Uterus (tissue), 4 donors: Measurements from ENCODE around the gene KIAA1549. TPM values are rescaled to one million over a fixed set of nuclear protein-coding genes. Genes with fewer than 3 reads are reported as not detected.

Source experiments
- DNase-seq, 2 donors: peaks; one replicate each; pipeline ENCODE4 v3.0.0-alpha.2; 2019 to 2020
- H3K27ac ChIP-seq, 2 donors: fragments of 200-600 bp; sonication (generic); 1 replicate in 1 of 2; 2 replicates in 1 of 2; pipeline ENCODE4 v1.5.1; 2016 to 2018
- H3K27me3 ChIP-seq, 2 donors: fragments of 200-600 bp; sonication (generic); one replicate each; pipeline ENCODE4 v1.5.1; 2018 to 2019; ENCODE audit warnings: control low read depth in 1 of 2
- H3K36me3 ChIP-seq, 2 donors: fragments of 200-600 bp; sonication (generic); one replicate each; pipeline ENCODE4 v1.5.1; 2019; ENCODE audit warnings: control low read depth in 1 of 2
- H3K4me1 ChIP-seq, 2 donors: fragments of 200-600 bp; sonication (generic); one replicate each; pipeline ENCODE4 v1.5.1; 2018 to 2019; ENCODE audit warnings: control low read depth in 1 of 2
- H3K4me3 ChIP-seq, 2 donors: fragments of 200-600 bp; sonication (generic); 1 replicate in 1 of 2; 2 replicates in 1 of 2; pipeline ENCODE4 v1.5.1; 2018 to 2019; ENCODE audit warnings: mild to moderate bottlenecking in 1 of 2
- H3K9me3 ChIP-seq, 2 donors: fragments of 200-600 bp; sonication (generic); one replicate each; pipeline ENCODE4 v1.5.1; 2019; ENCODE audit warnings: control low read depth in 1 of 2
- CTCF ChIP-seq, 4 experiments: fragments of 200-600 bp in 2 of 4; fragments of 450-650 bp in 2 of 4; sonication (generic) in 2 of 4; IDR thresholded peaks; one replicate each; pipeline ENCODE4 v1.5.1; 2016 to 2019; ENCODE audit warnings: antibody characterized with exemption in 4 of 4, mild to moderate bottlenecking in 2 of 4, moderate library complexity in 1 of 4
- POLR2A ChIP-seq, 2 donors: fragments of 450-650 bp; IDR thresholded peaks; one replicate each; pipeline ENCODE4 v1.6.1; 2016; ENCODE audit warnings: antibody characterized with exemption in 2 of 2, mild to moderate bottlenecking in 1 of 2, moderate library complexity in 1 of 2
- intact Hi-C: fragments of 100-400 bp; cut with DNase I; formaldehyde crosslinking; loops from one replicate; pipeline ENCODE4 v1.15.1; 2023; ENCODE audit warnings: low total_unique reads
- total RNA-seq, 4 donors: library from RNA; depleted of rRNA in 3 of 4; stranded (reverse); fragments of >200 nt in 3 of 4; gene quantifications; one replicate each; pipeline versions ENCODE4 v1.1.0 to v1.2.4, GENCODE V29; 2014 to 2023
- donor health status: DM: yes; HTN: yes; CAD: no.

Gene KIAA1549
- total RNA-seq, 4 donors from 2014 or later, result 1.2 to 8.6 (median 3.8) TPM

- intact Hi-C loops, result no loop called here
- Histone ChIP-seq H3K9me3 (no peaks in the 10 kb centered on the region), H3K27ac (peak overlapping the region in 1 of 2 donors; percentile 26), H3K4me3 (no peak overlapping the region), H3K36me3 (no peaks in the 10 kb centered on the region), H3K27me3 (no peaks in the 10 kb centered on the region), H3K4me1 (peaks cover 0 to 5% of the 10 kb centered on the region in 2 donors)
- TF ChIP-seq CTCF (IDR thresholded peaks at IDR 0.05) (no peak), POLR2A (IDR thresholded peaks at IDR 0.05) (no peak)
- DNase-seq, result no peak
Observed at GRCh38 chr7:138934367-138934766, 46.8 kb downstream of the KIAA1549 start.

GRCh38 chr7:138932870-138933269 is 48.3 kb downstream of the KIAA1549 start:
- Histone ChIP-seq H3K27me3 (no peaks in the 10 kb centered on the region), H3K4me3 (no peak overlapping the region), H3K27ac (no peak overlapping the region), H3K36me3 (no peaks in the 10 kb centered on the region), H3K4me1 (peaks cover 0 to 5% of the 10 kb centered on the region in 2 donors), H3K9me3 (no peaks in the 10 kb centered on the region)
- TF ChIP-seq POLR2A (IDR thresholded peaks at IDR 0.05) (no peak), CTCF (IDR thresholded peaks at IDR 0.05) (no peak)
- DNase-seq, result no peak
- intact Hi-C loops, result no loop called here

- no peak for DNase-seq
- Histone ChIP-seq H3K36me3 (no peaks in the 10 kb centered on the region), H3K27ac (no peak overlapping the region), H3K9me3 (no peaks in the 10 kb centered on the region), H3K4me3 (no peak overlapping the region), H3K4me1 (peaks cover 0 to 5% of the 10 kb centered on the region in 2 donors), H3K27me3 (no peaks in the 10 kb centered on the region)
- TF ChIP-seq CTCF (IDR thresholded peaks at IDR 0.05) (no peak), POLR2A (IDR thresholded peaks at IDR 0.05) (no peak)
- intact Hi-C loops, result no loop called here
Observed at GRCh38 chr7:138932427-138932826, 48.8 kb downstream of the KIAA1549 start.

- H3K27ac ChIP-seq, result no peak overlapping the region
Observed at GRCh38 chr7:138929969-138930368, 51.2 kb downstream of the KIAA1549 start.

GRCh38 chr7:138926241-138926612 is 55.0 kb downstream of the KIAA1549 start:
- no peaks in the 10 kb centered on the region for H3K4me1 ChIP-seq
- TF ChIP-seq POLR2A (IDR thresholded peaks at IDR 0.05) (no peak), CTCF (IDR thresholded peaks at IDR 0.05) (no peak)
- no peaks in the 10 kb centered on the region for H3K9me3 ChIP-seq
- H3K4me3 ChIP-seq, result no peak overlapping the region
- H3K27ac ChIP-seq, result no peak overlapping the region
- no peaks in the 10 kb centered on the region for H3K27me3 ChIP-seq
- H3K36me3 ChIP-seq, result no peaks in the 10 kb centered on the region
- intact Hi-C loops, result no loop called here
- DNase-seq, result no peak

More at GRCh38 chr7:138929969-138930368, 51.2 kb downstream of the KIAA1549 start:
- no peaks in the 10 kb centered on the region for H3K27me3 ChIP-seq
- H3K36me3 ChIP-seq, result no peaks in the 10 kb centered on the region
- H3K4me3 ChIP-seq, result no peak overlapping the region
- DNase-seq, result no peak
- intact Hi-C loops, result no loop called here
- no peaks in the 10 kb centered on the region for H3K9me3 ChIP-seq
- TF ChIP-seq CTCF (IDR thresholded peaks at IDR 0.05) (no peak), POLR2A (IDR thresholded peaks at IDR 0.05) (no peak)
- H3K4me1 ChIP-seq, result peaks cover 0 to 3% of the 10 kb centered on the region in 2 donors
